GM19239 (cell line): ENCODE data around the gene UBE3C.
A peak's percentile ranks its signal among the peaks of the same experiment; 100 is the strongest.
"Not testable (repeated sequence)": the region's sequence is repeated elsewhere in the genome, so short reads cannot be mapped to it uniquely, and the experiment has no call there.

Experiments
- DNase-seq: peaks from one replicate; pipeline ENCODE4 v3.0.0; 2011; ENCODE audit warnings: low spot score; ENCODE audit not compliant: insufficient read length
- FAIRE-seq: peaks from 2 replicates; lab custom pipeline; 2011; peaks lifted over from hg19 to GRCh38; lab: Jason Lieb, UNC

UBE3C gene

DNA sequence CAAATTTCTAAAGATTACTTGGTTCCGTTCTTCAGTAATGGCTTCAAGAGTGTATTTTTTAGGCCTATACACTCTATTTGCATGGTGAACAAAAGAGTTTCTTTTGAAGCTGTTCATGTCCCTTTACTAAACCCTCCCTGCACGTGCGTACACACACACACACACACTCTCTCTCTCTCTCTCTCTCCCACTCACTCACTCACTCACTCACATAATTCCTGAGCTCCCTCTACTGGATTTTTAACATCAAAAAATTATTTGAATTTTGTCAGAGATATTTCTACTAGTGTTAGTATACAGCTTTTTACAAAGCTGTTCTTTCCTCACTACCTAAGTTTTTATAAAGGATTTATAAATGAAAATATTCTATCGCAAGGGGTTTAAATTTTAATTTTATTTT is 85.9 kb downstream of the UBE3C start:
- FAIRE-seq (no peak), DNase-seq (no peak)

DNA sequence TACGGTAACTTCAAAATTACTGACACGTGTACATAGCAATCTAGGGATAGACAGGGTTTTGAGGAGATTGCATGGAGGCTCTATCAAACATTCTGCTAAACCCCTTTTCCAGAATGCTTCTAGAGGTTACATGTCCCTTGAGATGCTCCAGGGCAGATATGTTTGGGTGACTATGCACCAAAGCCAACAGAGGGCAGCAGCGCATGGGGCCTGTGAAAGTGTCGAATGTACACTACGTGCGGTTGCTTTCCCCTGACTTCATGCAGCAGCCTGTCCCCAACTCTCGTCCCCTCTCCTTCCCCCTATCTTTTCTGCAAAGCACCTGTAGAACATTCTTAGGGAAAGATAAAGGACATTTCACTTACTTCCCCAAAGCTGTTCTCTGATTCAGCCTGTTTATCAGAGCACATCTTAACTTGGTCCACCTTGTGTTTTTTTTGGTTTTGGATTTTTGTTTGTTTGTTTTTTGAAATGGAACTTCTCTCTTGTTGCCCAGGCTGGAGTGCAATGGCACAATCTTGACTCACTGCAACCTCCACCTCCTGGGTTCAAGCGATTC is 90.2 kb downstream of the UBE3C start:
- FAIRE-seq (no peak), DNase-seq (no peak)

DNA sequence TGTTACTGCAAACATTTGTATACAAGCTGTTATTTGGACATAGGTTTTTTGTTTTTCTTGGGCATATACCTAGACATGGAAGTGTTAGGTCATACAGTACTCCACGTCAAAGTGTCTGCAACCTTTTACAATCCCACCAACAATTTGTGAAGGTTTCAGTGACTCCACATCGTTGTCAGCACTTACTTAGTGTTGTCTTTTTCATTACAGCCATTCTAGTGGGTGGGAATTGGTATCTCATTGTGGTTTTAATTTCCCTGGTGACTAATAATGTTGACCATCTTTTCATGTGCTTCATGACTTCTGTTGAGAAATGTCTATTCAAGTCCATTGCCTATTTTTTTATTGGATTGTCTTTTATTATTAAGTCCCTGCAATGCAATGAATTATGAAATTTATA is 95.0 kb downstream of the UBE3C start:
- FAIRE-seq (no peak), DNase-seq (no peak)

DNA sequence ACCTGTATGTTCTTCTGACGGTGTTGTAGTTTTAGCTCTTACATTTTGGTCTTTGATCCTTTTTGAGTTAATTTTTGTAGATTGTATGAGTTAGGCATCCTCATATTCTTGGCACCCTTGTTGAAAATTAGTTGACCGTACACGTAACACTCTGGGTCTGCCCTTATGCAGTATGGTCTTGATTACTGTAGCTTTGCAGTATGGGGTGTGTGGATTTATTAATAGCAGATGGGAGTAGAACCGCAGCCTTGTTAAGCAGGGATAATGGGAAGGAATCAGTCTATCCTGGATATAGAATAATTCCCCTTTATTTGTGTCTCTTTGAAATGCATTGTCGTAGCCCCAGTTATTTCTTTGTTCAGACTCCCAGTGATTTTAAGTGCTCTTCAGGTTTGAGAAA is 95.5 kb downstream of the UBE3C start:
- no peak for FAIRE-seq
- no peak for DNase-seq

DNA sequence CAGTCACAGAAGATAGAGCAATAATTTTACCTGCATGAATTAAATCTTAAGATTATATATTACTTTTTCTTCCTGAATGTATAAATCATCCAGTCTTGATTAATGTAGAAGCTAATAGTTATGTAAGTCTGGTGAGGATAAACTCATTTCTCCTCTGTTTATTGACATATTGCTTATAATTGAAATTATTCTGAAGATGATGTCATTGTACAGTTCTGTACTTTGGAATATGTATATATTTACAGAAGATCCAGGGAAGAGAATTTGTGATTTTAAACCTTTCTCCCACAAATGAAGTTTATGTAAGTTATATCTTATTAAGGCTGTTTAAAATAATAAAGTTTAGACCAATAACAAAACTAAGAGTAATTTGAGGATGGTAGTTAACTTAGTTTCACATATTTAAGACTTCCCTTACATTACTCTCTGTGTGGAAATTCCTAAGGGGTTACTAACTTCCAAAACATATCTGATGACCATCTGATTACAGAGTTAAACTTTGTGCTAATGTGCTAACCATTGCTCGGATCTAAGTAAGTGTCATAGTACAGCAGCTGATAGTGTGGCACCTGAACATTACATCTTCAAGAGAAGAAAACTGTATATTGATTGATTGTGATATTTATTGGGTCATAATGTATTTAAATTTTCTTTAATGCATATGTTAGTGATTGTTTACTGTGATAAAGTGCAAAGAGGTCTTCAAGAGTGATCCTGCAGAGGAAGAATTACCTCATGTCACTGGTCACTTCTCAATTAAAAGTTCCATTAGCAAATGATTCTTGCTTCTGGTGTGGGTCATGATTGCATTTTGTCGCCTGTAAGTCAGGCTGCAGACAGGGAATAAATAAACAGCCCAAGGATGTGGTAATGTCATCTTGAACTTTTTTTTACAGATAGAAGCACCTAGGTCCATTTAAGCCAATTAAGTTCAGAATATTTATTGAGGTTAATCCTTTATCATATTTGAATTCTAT is 96.9 kb downstream of the UBE3C start:
- no peak for DNase-seq
- no peak for FAIRE-seq

DNA sequence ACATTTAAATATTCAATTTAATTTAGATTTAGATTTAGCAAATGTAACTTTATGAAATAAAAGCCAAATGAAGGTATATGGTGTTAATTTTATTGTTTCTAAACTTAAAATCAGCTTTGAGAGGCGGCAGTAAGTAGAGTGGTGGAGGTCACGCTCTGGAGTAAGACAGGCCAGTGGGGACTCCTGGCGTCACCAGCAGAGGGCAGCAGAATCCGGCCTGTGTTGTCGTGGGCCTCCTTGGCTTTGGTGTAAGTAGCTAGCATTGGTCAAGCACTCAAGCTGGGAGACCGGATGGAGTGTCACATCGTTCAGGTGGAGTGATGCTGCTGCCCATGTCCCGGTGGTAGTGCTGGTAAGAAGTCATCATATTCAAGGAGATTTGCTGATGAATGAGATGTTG is 99.4 kb downstream of the UBE3C start:
- DNase-seq: no peak
- FAIRE-seq: no peak

DNA sequence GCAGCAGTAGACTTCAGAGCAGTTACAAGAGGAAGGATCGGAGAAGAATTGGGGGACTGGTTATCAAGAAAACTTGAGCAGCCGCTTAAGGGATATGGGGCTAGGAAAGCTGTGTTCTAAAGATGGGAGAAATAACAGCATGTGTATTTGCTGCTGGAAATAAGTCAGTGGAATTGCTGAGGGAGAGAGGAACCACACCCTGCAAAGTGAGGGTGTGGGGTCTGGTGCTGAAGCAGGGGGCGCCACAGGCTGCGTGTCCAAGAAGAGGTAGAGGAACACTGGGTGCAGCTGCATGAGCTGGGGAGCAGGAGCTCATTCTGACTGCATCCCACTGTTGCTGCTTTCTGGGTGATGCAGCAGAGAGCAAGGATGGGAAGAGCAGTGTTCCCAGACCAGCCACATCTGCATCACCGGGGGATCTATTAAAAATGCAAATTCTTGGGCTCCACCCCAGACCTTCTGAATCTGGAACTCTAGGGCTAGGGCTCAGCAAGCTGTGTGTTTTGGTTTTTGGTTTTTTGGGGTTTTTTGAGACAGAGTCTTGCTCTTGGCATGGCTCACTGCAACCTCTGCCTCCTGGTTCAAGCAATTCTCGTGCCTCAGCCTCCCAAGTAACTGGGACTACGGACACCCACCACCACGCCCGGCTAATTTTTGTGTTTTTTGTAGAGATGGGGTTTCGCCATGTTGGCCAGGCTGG is 101.0 kb downstream of the UBE3C start:
- DNase-seq (no peak), FAIRE-seq (no peak)

DNA sequence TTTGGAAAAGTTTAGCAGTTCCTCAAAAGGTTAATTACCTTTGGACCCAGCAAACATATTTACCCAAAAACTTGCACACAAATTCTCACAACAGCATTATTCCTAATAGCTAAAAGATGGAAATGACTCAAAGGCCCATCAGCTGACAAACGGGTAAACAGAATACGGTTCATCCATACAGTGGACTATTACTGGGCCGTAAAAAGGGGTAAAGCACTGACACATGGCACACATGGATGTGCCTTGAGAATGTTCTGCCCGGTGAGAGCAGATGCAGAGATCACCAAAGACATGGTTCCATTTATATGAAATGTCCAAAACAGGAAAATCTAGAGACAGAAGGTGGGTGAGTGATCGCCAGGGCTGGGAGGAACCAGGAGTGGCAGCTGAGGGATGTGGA is 102.9 kb downstream of the UBE3C start:
- DNase-seq (no peak), FAIRE-seq (no peak)

DNA sequence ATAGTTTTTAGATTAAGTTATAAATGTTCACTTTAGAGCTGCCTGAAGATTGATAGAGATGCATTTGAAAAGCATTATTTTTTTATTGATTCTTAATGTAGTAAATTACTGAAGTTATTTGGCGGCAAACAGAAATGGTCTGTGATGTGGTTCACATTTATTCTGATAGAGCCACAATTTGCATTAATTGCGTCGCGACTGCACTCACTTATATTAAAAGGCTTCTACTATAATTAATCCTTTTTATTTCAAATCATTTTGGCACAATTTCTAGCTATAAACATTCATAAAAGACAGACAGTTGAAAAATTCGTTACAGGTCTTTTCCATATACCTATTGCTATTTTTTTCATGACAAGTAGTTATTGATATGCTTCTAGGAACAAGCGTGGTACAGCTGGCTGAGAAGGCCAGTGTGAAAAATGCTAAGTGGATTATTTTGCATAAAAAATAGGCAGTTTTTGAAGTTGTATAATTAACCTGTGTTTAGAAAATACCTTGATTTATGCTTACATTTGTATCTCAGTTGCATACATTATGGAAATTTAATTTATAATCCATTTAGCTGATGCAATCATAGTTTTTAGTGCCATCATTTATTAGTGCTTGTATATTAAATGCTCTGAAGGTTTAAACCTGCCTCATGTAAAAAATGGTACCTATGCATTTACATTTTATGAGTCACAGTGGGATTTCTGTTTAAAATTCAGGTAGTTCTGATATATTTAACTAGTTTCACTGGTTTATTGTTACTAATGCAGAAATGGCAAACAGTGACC is 106.0 kb downstream of the UBE3C start:
- FAIRE-seq (no peak), DNase-seq (no peak)

DNA sequence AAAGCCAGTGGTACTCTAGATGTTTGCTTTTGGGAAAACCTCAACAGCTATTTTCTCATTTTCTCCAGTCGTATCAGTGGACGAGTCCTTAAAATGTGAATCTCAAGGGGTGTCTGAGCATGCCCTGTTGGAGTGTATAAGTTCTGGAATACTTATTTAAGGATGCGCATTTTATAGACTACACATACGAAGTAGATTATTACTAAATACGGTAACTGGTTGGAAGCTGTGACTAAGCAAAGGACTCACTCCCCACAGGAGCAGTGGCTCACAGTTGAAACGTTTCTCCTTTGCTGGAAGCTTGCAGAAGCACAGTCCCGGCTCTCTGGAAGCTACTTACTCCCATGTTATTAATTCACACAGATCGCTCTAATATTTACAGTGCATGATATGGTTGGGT is 107.3 kb downstream of the UBE3C start:
- DNase-seq: no peak
- no peak for FAIRE-seq

DNA sequence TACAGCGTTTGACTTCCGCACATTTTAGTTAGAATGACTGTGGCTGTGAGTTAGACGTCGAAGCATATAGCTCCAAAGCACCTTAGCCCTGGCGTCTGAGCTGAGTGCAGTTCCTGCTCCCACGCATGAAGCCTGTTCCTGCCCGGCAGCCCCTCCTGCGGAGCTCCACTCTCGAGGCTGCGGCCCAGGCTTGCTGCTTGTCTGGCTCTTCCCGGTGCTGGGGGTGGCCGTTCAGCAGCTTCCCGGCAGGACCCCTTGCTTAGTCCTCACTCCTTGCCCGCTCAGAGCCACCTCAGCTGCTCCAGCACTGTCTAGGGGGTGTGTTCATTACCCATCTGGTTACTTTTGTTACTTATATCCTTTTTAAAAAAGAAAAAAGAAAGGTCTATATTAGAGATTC is 109.9 kb downstream of the UBE3C start:
- DNase-seq (no peak), FAIRE-seq (no peak)

DNA sequence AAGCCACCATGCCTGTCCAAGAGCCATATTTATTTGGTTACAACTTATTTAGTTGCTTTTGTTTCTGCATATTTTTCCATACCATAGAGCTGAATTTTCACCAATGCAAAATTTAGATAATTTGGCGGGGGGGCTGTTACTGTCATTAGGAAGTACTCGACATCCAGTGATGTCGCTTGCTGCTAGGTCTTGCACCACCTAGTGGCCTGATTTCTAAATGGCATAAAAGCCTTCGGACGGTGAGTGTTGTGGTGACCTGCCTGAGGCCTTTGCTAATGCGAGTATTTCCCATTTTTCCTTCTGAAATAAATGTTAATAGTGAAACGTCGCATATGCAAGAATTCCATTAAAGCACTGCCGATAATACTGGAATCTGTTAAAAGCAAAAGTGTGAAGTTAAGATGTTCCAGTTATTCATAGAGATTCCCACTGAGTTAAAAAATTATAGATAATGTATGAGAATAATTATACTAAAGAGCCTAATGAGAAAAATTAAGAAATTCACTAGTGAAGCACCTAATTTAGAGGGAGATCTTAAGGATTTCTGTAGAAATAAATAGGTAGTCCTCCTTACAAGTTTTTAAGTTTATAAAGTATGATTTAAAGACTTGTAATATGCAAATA is 112.0 kb downstream of the UBE3C start:
- FAIRE-seq: peak; percentile 86

DNA sequence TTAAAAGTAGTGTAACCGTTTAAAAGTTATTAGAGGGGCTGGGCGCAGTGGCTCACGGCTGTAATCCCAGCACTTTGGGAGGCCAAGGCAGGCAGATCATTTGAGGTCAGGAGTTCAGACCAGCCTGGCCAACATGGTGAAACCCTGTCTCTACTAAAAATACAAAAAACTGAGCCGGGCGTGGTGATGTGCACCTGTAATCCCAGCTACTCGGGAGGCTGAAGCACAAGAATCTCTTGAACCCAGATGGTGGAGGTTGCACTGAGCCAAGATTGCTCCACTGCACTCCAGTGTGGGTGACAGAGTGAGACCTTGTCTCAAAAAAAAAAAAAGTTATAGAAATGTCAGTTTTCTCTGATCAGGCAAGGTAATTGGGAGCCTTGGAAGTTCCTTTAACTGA is 113.1 kb downstream of the UBE3C start:
- not testable (repeated sequence) for DNase-seq, FAIRE-seq

More for the DNA sequence above, 112.0 kb downstream of the UBE3C start:
- peak; percentile 25 for DNase-seq

DNA sequence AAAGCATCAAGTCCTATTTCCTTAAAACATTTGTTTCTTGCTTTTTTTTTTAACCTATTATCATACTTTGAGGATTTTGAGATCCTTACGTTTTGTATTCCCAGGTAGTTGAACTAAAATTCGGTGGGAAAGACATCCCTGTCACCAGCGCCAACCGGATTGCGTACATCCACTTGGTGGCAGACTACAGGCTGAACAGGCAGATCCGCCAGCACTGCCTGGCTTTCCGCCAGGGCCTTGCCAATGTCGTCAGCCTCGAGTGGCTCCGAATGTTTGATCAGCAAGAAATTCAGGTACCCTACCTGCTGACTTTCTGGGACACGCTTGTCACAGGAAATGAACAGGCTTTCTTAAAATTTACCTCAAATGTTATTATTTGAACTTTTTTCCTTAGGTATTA is 115.1 kb downstream of the UBE3C start:
- FAIRE-seq (no peak), DNase-seq (no peak)

DNA sequence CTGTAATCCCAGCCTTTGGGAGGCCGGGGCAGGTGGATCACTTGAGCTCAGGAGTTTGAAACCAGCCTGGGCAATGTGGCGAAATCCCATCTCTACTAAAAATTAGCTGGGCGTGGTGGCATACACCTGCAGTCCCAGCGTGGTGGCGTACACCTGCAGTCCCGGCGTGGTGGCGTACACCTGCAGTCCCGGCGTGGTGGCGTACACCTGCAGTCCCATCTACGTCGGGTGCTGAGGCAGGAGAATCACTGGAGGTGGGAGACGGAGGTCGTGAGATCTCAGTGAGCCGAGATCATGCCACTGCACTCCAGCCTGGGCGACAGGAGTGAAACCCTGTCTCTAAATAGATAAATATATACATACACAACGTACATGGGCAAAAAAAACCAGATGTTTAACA is 116.1 kb downstream of the UBE3C start:
- not testable (repeated sequence) for DNase-seq, FAIRE-seq

DNA sequence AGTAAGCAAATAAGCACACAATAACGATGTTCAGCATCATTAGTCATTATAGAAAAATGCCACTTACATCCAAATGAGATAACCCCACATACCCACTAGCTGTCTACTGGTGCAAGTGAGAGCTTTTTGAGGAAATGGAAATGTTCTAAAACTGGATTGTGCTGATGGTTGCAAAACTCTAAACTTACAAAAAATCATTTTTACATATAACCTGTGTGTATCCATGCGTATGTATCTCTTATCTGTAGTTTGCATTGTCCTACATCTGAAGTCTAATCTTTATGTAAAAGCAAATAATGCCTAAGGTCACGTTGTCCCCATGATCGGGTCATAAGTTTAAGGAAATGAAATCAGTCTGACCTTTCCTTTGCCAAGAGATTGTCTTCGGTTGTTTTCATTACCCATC is 116.5 kb downstream of the UBE3C start:
- FAIRE-seq (no peak), DNase-seq (no peak)

DNA sequence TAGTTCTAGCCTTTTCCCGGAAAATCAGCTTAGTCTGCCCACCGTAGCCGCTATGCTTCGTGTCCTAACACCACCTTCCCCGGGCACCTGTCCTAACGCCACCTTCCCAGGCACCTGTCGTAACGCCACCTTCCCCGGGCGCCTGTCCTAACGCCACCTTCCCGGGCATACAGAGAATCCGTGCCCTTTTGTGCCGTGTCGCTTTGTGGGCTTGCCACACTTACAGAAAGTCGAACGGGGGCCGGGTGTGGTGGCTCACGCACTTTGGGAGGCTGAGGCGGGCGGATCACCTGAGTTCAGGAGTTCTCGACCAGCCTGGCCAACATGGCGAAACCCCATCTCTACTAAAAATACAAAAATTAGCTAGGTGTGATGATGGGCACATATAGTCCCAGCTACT is 124.4 kb downstream of the UBE3C start:
- FAIRE-seq: no peak
- DNase-seq: no peak

DNA sequence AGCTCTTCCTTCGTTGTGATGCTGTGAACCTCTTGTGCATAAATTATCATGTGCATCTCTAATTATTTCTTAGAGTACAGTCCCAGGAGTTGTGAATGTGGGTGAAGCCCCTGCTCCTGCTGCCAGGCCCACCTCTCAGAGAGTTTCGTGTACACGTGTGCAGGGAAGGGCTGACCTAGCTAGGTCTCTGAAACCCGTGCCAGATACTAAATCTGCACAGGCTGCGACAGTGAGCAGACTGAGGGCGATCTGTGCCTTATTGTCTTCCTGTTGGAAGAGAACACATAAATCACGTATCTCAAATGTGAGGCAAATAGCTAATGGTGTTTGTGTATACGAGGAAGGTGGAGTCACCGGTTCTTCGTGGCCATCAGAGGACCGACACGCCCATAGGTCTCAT is 126.3 kb downstream of the UBE3C start:
- FAIRE-seq: no peak
- no peak for DNase-seq

DNA sequence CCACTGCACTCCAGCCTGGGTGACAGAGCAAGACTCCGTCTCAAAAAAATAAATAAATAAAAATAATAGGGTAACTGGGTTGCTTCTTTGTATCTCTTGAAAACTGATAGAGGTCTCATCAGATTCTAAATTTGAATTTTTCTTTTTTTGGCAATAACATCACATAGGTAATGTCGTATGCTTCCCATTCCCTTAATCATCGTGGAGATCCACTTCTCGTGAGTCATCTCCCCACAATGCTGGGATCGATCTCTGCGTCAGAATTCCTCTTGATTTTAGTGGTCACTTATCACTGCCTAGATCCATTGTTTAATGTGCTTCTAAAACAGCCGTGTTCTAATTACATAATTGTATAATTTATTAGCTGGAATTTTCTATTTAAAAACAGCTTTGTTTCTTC is 127.5 kb downstream of the UBE3C start:
- FAIRE-seq (no peak), DNase-seq (no peak)

DNA sequence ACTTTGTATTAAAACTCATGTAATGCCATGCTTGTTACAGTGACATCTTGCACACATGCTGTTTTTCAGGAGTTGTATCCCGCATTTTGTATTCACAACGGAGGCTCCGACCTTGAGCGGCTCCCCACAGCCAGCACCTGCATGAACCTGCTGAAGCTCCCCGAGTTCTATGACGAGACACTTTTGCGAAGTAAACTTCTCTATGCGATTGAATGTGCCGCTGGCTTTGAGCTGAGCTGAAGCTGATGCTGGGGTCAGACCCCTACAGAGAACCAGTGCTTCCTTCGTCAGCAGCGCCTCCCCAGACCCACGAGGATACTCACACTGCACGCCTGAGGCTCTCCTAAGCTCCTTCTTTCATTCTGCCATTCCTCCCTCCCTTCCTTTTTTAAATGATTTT is 128.8 kb downstream of the UBE3C start:
- DNase-seq (no peak), FAIRE-seq (no peak)
